ENCODE results near the gene ZNRF1.

DNA sequence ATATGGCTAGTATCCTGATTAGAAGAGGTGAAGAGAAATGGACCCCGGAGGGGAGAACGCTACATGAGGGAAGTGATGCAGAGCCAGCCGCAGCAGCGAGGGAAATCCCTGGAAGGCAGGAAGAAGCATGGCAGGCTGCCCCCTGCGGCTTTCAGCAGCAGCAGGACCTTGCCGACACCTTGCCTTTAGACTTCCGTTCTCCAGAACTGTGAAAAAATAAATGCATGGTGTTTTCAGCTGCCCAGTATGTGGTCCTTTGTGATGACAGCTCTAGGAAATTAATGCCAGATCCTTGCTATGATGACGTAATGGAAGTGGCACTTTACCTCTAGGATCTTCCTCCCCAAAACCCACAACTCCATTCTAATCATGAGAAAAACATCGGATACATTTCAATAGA, 139.8 kb downstream of the ZNRF1 start:
- no peak for TF ChIP-seq SIN3A (IDR thresholded peaks at IDR 0.05; ENCODE audit: borderline replicate concordance, insufficient read depth, low read length)
- no peak for TF ChIP-seq TAF1 (IDR thresholded peaks at IDR 0.05; ENCODE audit: borderline replicate concordance, insufficient read depth, low read length)
- no peak for TF ChIP-seq POLR2AphosphoS5 (IDR thresholded peaks at IDR 0.05; ENCODE audit: low read depth, low read length)
- TF ChIP-seq, protein P1, sequence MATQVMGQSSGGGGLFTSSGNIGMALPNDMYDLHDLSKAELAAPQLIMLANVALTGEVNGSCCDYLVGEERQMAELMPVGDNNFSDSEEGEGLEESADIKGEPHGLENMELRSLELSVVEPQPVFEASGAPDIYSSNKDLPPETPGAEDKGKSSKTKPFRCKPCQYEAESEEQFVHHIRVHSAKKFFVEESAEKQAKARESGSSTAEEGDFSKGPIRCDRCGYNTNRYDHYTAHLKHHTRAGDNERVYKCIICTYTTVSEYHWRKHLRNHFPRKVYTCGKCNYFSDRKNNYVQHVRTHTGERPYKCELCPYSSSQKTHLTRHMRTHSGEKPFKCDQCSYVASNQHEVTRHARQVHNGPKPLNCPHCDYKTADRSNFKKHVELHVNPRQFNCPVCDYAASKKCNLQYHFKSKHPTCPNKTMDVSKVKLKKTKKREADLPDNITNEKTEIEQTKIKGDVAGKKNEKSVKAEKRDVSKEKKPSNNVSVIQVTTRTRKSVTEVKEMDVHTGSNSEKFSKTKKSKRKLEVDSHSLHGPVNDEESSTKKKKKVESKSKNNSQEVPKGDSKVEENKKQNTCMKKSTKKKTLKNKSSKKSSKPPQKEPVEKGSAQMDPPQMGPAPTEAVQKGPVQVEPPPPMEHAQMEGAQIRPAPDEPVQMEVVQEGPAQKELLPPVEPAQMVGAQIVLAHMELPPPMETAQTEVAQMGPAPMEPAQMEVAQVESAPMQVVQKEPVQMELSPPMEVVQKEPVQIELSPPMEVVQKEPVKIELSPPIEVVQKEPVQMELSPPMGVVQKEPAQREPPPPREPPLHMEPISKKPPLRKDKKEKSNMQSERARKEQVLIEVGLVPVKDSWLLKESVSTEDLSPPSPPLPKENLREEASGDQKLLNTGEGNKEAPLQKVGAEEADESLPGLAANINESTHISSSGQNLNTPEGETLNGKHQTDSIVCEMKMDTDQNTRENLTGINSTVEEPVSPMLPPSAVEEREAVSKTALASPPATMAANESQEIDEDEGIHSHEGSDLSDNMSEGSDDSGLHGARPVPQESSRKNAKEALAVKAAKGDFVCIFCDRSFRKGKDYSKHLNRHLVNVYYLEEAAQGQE (IDR thresholded peaks at IDR 0.05; ENCODE audit: insufficient read depth in 1 of 2, low read depth in 2 of 2, low read length in 2 of 2): no peak
- TF ChIP-seq FOXP2 (optimal IDR thresholded peaks at IDR 0.05; ENCODE audit: borderline replicate concordance, extremely low read depth, extremely low read length, insufficient read depth): no peak

Measured in PFSK-1 (cell line).